D721Med (cell line): ENCODE data around the gene UMODL1.

ENCODE experiments used
- DNase-seq: peaks from one replicate; pipeline ENCODE4 v3.0.0; 2011; ENCODE audit warnings: low spot score; ENCODE audit not compliant: insufficient read length
- FAIRE-seq: peaks from 2 replicates; lab custom pipeline; 2011; peaks lifted over from hg19 to GRCh38; lab: Jason Lieb, UNC
- CTCF ChIP-seq: IDR thresholded peaks from 2 replicates; pipeline ENCODE4 v1.5.1; 2012; ENCODE audit warnings: mild to moderate bottlenecking, control low read depth; ENCODE audit not compliant: insufficient read depth; ENCODE audit errors: missing control alignments

The UMODL1 gene

DNA sequence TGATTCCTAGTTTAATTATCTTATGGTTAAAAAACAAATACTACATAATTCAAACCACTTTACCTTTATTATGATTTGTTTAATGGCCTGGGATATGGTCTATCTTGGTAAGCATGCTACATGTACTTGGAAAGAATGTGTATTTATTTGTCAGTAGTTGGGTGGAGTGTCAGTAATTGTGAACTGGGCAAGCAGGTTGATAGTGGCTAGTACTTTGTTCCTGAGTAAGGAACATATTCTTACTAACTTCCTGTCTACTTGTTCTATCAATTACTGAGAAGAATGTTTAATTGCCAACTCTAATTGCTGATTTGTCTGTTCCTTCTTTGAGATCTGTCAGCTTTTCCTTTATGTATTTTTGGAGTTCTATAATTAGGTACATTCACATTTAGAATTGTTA lies 98.6 kb downstream of the UMODL1 start:
- TF ChIP-seq CTCF: no peak
- DNase-seq (no peak), FAIRE-seq (no peak)

- no peak for FAIRE-seq
- no peak for TF ChIP-seq CTCF
- DNase-seq: no peak
These were observed 100.3 kb downstream of the UMODL1 start for GRCh38 chr21:42171091-42172053.

- no peak for TF ChIP-seq CTCF
- DNase-seq (no peak), FAIRE-seq (no peak)
These were observed 101.7 kb downstream of the UMODL1 start for GRCh38 chr21:42172596-42173483.

DNA sequence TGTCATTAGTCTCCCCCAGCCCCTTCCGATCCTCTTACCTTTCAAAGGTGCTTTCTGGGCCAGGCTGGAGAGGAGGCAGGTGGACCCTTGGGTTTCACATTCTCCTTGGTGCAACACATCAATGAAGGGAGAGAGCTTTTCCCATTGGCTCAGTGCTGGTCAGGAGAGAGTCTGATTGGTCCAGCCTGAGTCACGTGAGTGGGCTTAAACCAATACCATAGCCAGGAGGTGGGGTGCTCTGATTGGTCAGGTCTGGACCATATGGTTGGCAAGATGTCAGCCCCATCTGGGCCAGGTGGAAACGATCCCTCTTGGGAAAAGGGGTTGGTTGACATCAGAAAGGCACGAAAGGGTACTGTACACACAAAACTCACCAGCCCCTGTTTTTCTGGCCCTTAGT lies 103.1 kb downstream of the UMODL1 start:
- FAIRE-seq (no peak), DNase-seq (no peak)
- no peak for TF ChIP-seq CTCF

- FAIRE-seq: no peak
- TF ChIP-seq CTCF: no peak
These were observed 104.1 kb downstream of the UMODL1 start for GRCh38 chr21:42175110-42175710.

GRCh38 chr21:42176859-42177258 lies 105.7 kb downstream of the UMODL1 start:
- FAIRE-seq: no peak
- TF ChIP-seq CTCF: no peak
- no peak for DNase-seq

More at GRCh38 chr21:42175110-42175710, 104.1 kb downstream of the UMODL1 start:
- no peak for DNase-seq
